GM18511 (cell line): ENCODE measurements around the gene ACAA2.
A peak's percentile ranks its signal among the peaks of the same experiment; 100 is the strongest.

ENCODE experiments used
- ATAC-seq: cut with Tn5 transposase; IDR thresholded peaks from one replicate; pipeline ENCODE4 v1.9.1; 2021; ENCODE audit warnings: mild to moderate bottlenecking, moderate library complexity; ENCODE audit not compliant: unreplicated experiment

ACAA2 gene, protein sequence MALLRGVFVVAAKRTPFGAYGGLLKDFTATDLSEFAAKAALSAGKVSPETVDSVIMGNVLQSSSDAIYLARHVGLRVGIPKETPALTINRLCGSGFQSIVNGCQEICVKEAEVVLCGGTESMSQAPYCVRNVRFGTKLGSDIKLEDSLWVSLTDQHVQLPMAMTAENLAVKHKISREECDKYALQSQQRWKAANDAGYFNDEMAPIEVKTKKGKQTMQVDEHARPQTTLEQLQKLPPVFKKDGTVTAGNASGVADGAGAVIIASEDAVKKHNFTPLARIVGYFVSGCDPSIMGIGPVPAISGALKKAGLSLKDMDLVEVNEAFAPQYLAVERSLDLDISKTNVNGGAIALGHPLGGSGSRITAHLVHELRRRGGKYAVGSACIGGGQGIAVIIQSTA

DNA sequence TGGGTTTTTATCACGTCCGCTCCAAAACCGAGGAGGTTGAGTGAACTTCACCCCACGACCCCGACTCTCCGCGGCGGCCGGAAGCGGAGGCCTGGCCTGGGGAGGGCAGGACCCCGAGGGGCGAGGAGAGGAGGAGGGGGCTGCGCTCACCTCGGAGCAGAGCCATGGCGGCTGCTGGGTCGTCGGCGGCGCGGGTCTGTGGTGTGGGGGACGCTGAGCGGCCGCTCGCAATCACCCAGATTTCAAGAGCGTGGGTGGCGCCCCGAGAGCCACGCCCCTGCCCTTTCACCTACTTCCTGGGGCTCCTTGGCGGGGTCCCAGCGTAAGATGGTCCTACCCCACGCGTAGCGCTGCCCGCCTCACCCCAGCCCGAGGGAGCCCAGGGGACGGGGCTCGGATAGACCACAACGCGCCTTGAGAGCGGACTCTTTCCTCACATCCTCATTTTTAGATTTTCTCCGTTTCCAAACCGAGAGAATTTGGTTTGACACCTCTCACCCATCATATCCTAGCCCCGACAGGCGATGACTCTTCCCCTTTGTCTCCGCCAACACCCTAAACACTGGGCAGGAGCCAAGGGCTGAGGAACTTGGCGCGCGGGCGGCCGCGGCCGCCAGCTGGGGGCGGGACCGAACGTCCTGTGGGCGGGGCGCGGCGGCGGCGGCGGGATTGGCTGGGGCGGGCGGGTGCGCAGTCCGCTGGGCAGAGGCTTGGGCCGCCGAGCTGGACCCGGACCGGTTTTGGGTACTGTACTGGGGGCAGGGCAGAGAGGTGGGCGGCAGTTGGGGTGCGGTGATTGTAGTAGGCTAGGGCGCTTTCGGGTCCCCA is at the start of gene ACAA2:
Gene ACAA2 (minus strand): TSS at position 215 of the 828 bp plus-strand sequence. CDS start 49 bp downstream, at position 166.
- peak; percentile 89 for ATAC-seq

DNA sequence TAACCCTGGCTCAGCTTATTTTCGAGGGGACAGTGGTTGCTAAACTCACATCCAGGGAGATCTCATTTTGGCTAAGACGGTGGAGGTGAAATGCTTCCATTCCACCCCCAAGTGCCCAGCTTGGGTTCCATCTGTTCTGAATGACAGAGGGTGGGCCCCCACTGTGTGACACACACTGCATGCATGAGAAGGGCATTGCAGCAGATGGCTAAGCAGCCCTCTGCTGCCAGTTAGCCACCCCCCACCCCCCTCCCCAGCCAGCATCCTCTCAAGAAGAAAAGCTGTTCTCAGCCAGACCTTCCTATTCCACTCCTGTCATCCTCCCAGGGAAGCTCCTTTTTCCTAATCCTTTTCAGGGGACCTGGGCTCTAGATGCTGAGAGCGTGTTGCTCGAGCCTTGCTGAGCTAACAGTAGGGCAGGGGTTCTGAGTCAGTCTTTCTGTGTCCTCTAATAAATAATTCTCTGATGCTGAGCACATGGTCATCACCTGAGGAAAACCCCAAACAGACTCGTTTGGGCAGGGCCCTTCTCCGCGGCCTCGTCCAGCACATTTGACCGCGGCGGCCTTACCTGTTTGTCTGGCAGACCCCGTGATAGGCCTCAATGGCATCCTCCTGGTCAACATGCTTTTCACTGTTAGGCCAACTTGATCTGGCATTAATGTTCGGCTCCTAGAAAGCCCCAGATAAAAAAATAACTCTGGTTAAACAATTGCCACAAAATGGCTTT is 49.5 kb upstream of the ACAA2 start:
- no peak for ATAC-seq

DNA sequence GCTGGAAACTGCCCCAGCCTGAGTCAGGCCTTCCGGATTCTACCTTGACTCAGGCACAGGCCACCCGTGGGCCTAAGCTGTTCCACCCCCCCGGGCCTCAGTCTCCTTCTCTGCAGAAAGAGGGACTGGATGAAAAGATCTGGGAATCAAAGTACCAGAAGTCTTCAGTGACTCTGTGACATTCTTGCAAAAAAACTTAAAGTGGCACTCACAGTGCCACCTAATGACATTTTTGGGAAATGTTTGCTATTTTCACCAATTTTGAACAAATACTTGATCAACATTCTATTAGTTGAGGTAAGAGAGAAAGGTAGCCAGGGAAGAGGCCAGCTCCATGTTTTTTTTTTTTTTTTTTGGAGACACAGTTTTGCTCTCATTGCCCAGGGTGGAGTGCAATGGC is 48.3 kb upstream of the ACAA2 start:
- no peak for ATAC-seq

DNA sequence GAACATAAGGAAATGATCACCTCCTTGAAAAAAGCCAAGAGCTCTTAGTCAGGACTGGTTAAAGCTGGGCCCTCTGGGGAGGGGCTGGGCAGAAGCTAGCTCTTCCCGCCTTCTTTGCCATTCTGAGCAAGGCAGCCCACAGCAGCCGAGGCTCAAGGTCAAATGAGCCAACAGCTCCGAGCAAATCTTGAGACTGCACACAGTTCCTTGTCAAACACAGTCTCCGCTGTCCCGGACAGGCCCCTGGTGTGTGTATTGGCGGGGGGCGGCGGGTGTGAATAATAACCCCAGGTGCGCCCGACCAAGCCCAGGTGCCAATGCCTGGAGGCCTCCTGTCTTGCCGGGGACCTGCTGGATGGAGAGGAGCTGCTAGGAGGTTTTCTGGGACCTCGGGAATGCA is 46.4 kb upstream of the ACAA2 start:
- no peak for ATAC-seq

DNA sequence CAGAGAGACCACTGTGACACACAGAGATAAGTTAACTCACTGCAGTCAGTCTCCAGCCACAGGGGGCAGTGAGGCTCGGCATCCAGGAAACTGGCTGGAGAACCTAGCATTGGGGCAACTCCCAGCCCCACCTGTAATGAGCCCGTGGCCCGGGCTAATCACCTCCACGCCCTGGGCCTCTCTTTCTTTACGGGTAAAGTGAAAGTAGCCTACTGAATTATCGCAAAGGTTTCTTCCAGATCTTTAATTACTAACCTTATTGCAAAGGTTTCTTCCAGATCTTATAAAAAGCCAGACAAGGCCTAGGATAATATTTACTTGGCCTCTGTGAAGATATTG is 45.7 kb upstream of the ACAA2 start:
- no peak for ATAC-seq

DNA sequence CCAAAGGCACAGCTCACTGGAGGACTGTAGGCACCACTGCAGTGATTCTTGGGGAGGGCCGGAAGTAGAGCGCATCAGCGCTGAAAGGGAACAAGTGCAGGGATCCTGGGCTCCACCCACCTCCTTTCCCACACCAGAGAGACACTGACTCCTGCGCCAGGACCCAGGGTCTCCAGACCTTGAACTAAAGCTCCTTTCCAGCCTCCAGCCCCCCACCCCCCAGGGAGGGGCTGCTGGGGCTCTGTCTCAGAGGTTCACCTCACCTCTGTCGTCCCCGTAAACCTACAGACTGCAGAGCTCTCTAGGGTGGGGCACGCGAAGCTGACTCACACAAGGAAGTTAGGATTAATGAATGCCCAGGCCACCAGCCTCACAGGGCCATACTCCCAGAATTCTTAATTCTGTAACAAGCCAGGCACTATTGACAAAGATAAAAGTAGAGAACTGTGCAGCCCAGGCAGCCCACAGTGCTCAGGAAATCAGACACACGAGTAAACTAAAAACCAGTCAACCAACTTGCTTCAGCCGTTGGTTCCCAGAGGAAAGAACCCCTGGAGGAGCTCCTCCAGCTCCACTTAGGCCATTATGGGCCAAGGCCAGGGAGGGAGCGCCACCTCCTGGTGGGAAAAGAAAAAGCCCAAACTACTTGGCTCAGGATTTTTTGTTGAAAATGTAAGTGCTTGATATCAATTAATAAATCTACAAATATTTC is 45.1 kb upstream of the ACAA2 start:
- ATAC-seq: no peak

DNA sequence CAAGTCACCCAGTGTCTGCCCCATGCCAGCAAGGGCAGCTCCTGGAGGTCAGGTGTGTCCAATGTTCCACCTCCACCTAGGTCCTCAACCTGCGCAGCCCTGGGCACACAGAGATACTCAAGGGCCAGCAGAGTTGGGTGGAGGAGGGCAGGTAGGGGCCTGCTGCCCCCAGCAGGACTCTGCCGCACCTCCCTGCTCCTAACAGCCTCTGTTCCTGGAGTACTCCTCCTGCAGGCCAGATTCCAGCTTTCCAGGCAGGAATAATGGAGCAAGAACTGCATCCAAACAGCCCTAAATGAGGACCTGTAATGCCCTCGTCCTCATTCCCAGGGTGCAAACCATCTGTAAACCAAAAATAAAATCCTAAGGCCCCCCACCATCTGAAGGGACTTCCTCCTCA is 44.4 kb upstream of the ACAA2 start:
- ATAC-seq: no peak

DNA sequence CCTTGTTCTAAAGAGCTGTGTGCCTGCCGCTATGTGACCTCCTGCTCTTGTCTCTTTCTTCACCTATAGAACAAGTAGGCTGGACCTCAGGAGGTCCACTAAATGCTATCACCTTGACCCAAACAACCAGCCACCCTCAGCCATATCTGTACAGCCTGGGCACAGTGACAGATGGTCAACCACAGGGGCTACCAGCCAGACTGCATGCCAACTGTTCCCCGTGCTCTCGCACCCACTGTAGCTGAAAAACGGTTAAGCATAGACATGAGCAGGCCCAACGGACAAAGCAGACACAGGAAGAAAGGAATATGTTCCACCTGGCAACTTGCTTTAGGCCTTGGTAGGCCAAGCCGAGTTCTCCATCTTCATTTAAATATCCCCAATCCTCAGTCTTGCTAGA is 43.2 kb upstream of the ACAA2 start:
- no peak for ATAC-seq

DNA sequence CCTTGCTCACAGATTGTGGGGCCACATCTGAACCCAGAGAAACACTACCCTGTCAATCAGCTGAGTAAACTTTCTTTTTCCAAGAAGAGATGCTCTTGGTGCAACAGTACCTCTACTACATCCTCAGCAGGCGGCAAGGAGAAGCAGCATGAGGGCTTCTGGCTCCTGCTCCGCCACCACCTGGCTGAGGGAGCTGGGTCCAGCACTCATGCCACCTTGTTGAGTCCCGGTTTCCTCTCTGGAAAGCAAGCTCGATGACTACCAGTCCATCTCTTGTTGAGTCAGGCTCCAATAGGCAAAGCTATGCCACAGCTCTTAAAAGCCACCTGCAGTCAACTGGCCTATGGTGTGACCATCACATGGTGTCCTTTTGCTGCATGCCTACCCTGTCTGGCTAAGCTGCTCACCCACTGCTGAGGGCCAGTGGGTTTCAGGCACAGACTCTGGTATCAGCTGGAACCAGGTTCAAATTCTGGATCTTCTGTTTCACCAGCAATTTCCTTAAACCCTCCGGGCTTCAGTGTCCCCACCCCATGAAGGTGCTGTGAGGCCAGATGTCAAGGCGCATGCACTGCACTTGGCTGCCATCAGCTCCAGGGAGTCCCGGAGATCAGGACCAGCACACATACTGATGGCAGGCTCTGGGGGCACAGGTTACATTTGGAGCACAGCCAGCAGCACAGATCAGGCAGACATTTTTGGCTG is 42.5 kb upstream of the ACAA2 start:
- no peak for ATAC-seq

DNA sequence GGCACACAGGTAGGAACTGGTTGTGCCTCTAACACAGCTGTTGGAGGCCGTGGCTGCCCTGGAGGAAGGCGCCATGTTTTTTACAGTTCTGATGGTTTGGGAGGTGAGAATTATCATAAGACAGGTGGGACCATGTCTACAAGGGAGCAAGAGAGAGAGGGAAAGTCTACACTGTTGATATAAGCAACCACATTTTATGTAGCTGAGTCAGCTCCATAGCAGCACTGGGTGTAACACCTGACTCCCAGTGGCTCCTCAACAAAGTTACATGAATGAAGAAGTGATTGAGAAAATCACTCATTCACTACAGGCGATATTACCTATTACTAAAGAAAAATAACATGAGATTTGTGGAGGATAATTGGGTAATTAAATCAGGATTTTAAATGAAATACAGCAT is 41.3 kb upstream of the ACAA2 start:
- no peak for ATAC-seq

DNA sequence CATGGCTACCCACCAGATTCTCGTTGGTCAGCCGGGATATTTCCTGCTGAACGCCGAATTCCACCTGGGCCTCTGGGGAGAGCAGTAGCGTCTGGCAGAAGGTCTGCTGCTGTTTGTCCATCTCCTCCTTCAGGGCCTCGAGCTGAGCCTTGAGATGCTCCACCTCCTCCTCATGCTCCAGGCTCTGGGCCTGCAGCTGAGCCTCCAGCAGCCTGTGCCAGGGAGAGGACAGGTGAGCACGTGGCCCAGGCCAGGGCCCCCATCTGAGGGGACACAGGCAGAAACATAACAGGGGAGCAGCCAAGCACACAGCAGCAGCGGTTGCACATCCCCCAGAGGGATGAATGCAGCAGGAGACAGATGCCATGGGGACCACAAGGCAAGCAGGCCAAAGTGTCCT is 40.1 kb upstream of the ACAA2 start:
- no peak for ATAC-seq

DNA sequence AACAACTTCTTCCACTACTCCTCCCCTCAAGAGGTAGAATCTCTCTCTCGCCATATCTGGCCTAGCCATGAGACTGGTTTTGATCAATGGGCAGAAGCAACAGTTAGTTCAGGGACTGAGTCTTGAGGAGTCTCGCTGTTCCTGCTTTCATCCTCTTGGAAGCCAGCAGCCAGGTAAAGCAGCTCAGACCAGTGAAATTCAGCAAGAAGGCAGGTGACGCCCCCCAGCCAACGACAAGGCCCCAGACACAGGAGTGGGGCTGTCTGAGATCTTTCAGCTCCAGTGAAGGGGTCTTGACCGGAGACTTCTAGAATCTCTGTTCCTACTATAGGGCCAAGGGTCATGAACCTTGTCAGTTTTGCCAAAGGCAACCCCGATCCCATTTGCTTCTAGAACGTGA is 39.7 kb upstream of the ACAA2 start:
- no peak for ATAC-seq

DNA sequence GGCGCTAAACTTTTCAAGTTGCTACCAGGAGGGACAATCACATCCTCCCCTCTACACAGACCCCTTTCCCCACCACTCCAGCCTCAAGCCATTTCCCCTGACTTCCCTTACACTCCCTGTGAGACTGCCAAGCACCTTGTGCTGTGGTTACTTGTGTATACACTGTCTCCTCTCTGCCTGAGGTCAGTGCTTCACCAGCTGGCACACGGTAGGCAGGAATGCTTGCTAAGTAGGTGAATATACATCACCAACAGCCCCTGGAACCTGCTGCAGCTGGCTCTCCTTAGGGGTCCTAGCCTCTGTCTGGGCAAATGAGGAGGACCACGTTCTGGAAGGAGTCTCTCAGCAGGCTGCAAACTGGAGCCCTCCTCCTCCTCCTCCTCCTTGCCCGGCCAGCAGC is 38.3 kb upstream of the ACAA2 start:
- ATAC-seq: no peak

DNA sequence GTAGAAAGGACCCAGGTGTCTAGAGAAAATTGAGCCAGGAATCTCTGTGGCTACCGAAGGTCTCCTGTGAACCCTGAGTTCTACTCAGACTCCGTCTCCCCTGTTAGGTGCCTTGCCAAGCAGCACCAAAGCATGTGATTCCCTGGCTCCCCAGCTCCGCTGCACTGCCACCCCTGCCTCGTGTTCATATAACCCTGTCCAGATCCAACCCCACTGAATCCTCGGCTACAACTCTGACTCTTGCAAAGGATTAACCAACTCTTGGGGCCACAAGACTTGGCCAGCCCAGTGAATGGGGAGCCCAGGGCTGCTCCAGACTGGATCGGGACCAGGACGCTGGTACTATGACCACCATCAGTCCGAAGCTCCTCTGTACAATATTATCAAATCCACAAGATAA is 37.3 kb upstream of the ACAA2 start:
- no peak for ATAC-seq

DNA sequence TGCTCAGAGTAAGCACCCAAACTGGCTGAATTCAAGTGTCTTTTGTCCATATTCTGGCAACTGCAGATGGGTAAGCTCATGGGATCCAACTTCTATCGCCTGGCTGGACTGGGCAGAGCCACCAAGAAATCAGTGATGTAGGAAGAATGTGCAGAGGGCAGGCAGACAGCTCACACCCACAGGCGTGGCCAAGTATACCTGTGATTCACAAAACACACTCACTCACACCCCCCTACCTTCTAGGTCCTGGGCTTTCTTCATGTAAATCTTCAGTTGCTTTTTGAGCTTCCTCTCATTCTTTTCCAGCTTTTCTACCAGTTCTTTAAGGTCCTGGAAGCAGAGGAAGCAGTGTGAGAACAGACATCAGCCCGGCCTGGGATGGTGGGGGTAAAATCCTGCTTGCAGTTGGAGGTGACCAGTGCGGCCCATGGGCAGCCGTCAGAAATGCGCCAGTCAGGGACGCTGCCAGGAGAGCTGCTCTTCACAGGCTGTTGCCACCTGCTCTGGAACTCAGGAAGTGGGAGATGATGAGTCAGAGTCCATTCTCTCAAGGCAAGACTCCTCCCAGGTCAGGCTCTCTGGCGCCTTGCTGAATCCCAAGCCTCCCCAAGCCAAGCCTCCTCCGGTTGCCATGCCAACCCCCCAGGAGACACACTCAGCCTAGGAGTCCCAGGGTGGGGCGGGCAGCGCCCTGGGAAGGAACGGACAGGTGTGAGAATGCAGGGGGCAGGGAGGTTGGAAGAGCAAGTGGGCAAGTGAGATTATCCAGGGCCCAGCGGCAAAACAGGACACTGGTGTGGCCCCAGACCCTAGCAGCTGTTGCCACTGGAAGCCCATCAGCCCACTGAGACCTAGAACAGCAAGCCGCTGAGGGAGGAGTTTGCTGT is 36.2 kb upstream of the ACAA2 start:
- ATAC-seq: no peak

DNA sequence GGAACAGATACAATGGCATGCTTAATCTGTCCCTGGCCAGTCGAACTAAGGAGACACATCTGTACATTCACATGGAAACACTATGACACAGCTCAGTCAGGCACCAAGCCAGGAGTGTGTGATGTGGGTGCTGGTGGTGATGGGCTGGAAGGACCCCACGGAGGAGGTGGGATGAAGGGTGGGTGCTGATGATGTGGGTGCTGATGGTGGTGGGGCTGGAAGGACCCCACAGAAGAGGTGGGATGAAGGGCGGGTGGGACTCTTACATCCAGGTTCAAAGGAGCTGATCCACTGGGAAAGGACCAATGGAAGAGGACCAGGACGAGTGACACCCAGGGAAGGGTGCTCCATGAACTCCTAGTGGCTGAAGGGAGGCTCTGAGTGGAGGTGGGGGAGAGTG is 34.8 kb upstream of the ACAA2 start:
- no peak for ATAC-seq

DNA sequence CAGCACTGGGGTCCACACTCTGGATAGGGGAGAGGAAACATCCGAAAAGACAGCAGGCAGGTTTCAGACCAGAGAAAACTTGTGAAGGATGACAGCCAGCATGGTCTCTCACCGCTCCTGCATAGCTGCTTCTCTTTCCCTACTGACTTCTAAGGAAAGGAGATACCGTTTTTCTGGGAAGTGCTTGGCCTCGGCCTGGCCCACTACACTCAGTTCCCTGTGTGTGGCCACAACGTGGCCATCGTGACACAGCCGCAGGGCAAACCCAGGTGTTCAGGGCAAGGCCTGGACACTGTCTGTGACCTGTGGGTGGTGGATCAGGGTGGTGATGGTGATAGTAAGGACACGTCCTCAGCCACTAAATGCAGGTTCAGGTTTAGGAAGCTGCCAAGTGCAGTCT is 34.2 kb upstream of the ACAA2 start:
- no peak for ATAC-seq

DNA sequence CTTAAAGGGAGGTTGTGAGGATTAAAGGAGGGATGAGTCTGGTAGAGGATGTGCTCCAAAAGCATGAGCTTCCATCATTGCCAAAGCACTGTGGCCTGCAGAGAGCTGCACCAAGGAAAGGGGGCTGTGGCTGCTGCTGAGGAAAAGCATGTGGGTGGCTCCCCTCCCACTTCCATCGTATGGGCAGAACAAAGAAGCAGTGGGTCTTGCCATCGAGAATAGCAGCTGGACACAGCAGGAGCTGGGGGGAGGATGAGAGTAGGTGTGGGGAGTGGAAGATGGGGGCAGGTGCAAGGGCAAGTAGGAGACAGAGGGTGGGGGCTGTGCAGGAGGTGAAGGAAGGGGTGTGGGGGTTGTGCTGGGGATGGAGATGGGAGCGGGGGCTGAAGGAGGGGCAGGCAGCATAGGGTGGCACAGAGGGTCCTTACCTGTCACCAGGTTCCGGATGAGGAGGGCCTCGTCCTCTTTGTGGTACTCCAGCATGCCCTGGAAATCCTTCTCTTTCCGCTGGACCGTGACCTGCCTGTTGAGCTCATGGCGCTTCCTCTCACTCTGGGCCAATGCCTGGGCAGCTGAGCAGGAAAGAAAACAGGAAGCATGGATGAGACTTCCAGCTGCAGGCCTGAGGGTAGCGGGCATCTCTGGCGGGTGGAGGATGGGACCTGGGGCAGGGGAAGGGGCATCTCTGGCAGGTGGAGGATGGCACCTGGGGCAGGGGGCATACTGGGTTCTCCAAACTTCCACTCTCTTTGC is 33.6 kb upstream of the ACAA2 start:
- no peak for ATAC-seq

DNA sequence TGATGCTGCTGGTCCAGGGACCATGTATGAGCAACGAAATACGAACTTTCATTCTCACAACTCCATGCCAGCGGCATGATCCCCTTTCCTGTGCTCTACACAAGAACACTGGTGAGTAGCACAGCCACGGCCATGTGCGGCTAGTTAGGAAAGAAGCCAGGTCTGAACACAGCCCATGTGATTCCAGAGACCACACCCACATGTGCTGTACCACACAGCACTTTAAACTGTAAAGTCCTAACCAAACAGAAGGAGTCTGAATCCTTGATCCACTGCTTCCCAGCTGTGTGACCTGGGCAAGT is 33.0 kb upstream of the ACAA2 start:
- no peak for ATAC-seq
